Ecto neural progenitor cell (in vitro differentiated cells): ENCODE results near the gene RPS28.
"Not testable (repeated sequence)": the region's sequence is repeated elsewhere in the genome, so short reads cannot be mapped to it uniquely, and the experiment has no call there.

Experiments
- DNase-seq: peaks from one replicate; pipeline ENCODE4 v3.0.0-alpha.2; 2018; ENCODE audit warnings: low spot score

The RPS28 gene

GRCh38 chr19:8342684-8343482 lies 21.6 kb downstream of the RPS28 start, which contains the start of gene KANK3:
Gene KANK3, minus strand, starts transcription at chr19:8343262. Its CDS starts 5,434 bp downstream, at chr19:8337828.
- DNase-seq, result peak; percentile 95

- no peak for DNase-seq
These were observed 22.2 kb downstream of the RPS28 start for GRCh38 chr19:8343483-8343844.

- not testable (repeated sequence) for DNase-seq
These were observed 28.5 kb downstream of the RPS28 start for GRCh38 chr19:8349629-8350372.

- DNase-seq, result peak; percentile 47
These were observed 31.0 kb downstream of the RPS28 start for GRCh38 chr19:8352134-8352827.

- peak; percentile 45 for DNase-seq
These were observed 31.5 kb downstream of the RPS28 start for GRCh38 chr19:8352845-8353244.

- DNase-seq, result no peak
These were observed 34.5 kb downstream of the RPS28 start for GRCh38 chr19:8355631-8356402.

GRCh38 chr19:8357007-8357521 lies 35.8 kb downstream of the RPS28 start:
- no peak for DNase-seq

GRCh38 chr19:8358948-8359347 lies 37.7 kb downstream of the RPS28 start:
- no peak for DNase-seq

- DNase-seq, result no peak
These were observed 38.9 kb downstream of the RPS28 start for GRCh38 chr19:8360196-8360595.

- no peak for DNase-seq
These were observed 40.9 kb downstream of the RPS28 start for GRCh38 chr19:8361921-8362793.

GRCh38 chr19:8363803-8364771 lies 42.8 kb downstream of the RPS28 start, which contains the start of gene ANGPTL4:
Gene ANGPTL4, plus strand, starts transcription at chr19:8364155. Its CDS starts 167 bp downstream, at chr19:8364322.
- DNase-seq, result peak; percentile 76

- DNase-seq, result no peak
These were observed 44.9 kb downstream of the RPS28 start for GRCh38 chr19:8366121-8366581.

GRCh38 chr19:8366961-8367326 lies 45.6 kb downstream of the RPS28 start:
- no peak for DNase-seq

- DNase-seq, result peak; percentile 76
These were observed 46.2 kb downstream of the RPS28 start for GRCh38 chr19:8367327-8368001.

- no peak for DNase-seq
These were observed 49.1 kb downstream of the RPS28 start for GRCh38 chr19:8370176-8371010.

- no peak for DNase-seq
These were observed 49.9 kb downstream of the RPS28 start for GRCh38 chr19:8371011-8371804.
